ENCODE results near the gene ADAMTSL2.

Gene ADAMTSL2

DNA sequence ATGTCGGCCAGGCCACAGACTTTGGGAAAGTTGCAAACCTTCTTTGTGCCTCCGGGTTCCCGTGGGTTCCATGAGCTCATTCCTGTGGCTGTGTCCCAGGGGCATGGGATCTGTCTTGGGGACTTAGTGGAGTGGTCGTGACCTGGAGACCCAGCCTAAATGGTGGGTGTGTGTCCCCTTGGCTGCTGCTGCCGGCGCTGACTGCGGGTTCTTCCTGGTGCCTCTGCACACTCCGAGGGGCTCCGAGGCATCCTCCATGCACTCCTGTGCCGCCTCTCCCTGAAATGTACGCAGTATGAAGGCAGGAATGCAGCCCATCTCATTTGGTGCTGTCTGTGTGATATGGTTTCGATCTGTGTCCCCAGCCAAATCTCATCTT, 34.6 kb upstream of the ADAMTSL2 start:
- DNase-seq (ENCODE audit: low spot score): no peak

DNA sequence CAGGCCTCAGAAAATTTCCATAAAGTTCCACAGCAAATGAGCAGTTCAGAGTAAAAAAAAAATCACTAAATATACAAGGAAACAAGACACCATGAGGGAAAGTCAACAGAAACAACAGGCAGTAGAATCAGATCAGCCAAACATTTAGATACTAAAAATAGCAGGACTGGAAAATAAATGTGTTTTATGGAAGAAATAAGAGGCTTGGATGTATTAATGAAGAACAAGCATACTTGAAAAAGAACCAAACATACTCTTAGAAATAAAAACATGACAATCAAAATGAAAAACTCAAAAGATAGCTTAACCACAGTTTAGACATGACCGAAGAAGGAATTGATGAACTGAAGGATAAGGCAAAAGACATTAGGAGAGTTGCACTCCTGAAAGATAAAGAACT, 32.4 kb upstream of the ADAMTSL2 start:
- no peak for DNase-seq (ENCODE audit: low spot score)

DNA sequence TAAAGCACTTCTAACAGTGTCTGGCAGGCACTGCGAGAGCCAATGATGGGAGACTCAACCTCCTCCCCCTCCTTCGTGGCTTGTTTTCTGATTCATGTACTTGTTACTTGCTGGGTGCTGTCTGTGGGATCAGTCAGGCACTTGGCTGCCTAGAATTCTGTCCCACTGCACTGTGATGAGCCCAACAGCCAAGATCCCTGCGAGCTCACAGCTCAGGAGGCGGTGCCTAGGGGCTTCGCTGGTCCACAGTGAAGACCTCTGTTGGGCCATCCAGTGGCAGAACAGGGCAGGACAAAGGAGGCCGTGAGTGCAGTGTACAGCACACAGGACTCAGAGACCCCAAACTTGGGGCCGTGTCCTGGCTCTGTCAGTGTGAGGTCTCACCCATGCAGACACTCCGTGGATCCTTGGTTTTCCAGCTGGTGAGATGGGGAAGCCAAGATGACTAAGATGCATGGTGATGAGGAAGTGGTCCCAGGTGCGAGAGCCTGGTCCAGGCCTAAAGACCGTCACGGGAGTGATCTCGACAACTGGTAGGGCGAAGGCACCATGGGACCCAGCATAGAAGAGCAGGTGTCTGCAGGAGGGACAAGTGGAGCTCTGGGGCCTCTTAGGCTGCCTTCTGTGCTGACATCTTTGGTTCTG, 29.2 kb upstream of the ADAMTSL2 start:
- DNase-seq (ENCODE audit: low spot score): no peak

DNA sequence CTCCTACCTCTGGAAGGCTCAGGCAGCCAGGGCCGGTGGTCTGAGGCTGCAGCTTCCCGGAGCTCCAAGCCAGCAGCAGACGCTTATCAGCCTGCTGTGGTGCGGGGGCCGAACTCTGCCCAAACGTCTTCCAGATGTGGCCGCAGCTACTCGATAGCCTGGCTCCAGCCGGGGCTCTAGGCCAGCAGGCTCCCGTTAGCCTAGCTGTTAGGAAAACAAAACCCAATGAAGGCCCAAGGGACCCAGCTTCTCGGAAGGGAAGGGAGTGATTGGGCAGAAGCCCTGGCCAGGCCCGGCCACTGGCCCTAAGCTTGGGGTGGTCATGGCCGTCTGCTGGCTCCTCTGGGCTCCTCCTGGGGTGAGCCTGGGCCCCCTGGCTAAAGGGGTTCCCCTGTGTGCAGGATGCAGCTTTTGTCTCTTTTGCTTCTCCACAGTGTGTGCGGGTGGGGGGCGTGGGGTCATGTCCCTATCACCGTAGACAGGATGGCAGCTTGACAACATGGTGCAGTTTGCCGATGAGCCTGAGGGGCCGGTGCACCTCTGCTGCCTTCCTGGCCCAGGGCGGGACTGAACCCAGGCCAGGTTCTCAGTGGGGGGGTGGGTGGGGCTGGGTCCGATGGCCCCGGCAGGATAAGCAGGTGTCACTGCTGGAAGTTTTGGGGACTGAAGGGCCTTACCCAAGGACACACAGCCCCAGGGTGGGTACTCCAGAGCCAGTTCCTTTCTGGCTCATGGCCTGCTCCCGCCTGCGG, 28.4 kb upstream of the ADAMTSL2 start:
- no peak for DNase-seq (ENCODE audit: low spot score)

DNA sequence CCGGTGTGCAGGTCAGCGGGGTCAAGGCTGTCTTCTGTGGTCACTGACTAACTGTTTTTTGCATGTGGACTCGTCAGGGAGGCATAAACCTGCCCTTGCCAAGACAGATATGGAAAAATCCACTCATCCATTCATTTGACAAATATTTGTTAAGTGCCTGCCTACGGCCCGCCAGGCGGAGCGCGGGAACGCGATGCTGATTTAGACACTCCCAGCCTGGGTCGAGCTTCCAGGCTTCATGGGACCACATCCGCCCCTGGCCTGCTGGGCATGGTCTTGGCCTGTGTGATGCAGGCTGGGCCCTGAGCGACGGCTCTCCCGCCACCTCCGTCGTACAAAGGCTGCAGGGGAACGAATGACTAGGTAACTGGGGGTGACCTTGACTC, 27.9 kb upstream of the ADAMTSL2 start:
- DNase-seq (ENCODE audit: low spot score): no peak

DNA sequence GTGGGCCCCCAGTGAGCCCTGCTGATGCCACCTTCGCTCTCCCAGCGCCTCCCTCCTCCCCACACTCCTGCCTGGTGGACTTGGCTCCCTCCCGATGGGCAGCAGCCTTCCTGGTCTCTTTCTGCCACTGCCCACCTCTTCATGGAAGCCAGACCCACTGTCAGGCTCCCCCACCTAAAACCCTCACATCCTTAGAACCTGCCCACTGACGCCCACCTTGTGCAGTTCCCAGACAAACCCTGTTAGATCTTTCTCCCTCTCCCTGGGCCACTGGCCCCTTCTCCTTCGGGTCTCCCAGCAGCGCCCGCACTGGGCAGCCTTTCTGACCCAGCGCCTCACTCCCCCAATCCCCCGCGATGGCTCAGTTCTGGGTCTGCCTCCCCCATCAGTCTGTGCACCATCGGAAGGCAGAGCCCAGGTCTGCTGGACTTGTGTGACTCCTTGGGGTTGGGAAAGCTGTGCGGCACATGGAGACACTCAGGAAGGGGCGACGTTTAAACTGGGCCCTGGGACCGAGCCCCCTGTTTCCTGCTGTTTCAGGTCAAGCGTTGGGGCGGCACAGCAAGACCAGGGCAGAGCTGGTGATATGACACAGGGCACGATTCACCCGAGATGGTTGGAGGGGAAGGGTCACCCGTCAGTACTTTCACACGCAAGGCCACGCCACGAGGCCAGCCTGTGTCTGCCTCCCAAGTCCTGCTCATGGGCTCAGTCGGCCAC, 27.1 kb upstream of the ADAMTSL2 start:
- no peak for DNase-seq (ENCODE audit: low spot score)

DNA sequence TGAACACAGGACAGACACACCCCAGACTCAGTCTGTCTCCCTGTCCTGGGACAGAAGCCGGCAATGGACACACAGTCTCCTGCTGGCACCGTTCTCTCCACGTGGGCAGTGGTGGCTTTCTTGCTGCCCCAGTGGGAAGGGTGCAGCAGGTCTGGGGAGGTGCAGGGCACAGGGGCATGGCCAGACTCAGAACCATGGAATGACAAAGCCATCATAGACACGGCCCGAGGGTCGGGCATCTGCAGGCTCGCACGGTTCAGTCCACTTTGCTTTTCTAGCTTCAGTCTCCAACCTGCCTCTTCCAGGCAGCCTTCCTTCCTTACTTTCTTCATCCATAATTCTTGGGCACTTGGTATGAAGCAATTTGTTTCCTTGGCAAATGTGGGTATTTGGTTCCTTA, 26.5 kb upstream of the ADAMTSL2 start:
- DNase-seq (ENCODE audit: low spot score): no peak

DNA sequence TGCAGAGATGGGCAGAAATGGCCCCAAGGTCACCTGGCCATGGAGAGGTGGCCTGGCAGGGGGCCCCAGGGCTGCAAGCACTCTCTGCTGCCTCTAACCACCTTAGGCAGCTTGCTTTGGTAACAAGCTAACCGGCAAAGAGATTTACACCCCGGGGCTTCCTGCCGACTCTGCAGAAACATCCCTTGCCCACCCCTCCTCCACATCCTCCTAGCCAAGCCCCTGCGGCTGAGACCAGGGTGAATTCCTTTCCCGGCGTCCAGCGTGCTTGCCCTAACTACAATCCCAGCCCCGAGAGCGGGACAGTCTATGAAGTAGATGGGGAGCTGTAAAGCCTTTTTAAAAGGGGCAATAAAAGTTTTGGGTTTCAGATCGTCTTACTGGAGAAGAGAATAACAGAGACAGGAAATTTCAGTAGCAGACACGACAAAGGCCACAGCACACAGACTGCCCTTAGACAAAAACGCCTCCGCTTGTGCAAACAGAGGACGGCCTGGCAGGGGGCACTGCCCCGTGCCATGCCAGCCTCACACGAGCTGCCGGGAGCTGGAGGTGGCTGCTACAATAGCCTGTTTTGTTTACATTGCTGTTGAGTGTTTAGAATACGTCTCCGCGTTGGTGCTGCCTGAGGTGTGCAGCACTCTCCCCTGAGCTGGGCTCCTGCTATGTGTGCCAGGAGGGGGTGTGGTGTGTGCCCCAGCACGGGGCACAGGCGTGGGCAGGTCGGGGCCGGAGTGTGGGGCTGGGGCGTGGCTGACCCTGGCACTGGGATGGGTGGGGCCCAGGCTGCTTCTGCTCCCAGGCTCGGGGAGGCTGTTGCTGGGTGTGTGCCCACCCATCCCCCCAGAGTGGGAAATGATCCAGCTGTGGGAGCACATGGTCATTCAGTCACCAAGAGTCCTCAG, 25.1 kb upstream of the ADAMTSL2 start:
- no peak for DNase-seq (ENCODE audit: low spot score)

DNA sequence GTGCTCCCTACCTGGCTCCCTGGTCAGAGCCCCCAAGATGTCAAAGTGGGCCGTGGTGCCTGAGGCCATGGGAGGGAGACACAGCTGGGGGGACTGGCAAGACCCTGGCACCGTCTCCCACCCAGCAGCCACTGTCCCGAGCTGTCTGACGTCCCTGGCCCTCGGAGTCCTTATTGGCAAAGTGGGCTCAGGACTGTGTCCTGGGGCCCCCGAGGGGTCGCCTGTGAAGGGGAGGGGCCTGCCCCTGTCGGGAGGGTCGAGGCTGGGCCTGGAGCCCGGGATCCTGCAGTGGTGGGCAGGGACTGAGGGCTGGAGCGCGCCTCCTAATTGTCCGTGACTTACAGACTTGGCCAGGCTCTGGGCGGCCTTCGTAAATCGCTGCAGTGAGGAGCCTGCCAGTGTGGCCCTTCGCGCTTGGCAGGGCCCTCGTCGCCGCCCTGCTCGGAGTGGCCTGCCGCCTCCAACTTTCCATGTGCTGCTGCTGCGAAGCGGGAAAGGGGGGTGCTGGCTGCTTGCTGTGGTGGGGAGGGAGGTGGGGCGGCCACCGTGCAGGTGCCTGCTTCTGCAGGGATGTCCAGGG, 23.5 kb upstream of the ADAMTSL2 start:
- DNase-seq (ENCODE audit: low spot score): no peak

DNA sequence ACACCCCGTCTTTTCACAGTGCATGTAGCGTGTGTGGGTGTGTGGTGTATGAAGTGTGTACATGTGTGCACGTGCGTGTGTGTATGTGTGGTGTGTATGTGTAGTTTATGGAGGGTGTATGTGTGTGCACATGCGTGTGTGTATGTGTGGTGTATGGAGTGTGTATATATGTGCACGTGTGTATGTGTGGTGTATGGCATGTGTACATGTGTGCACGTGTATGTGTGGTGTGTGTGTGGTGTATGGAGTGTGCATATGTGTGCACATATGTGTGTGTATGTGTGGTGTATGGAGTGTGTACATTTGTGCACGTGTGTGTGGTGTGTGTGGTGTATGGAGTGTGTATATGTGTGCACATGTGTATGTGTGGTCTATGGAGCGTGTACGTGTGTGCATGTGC, 22.9 kb upstream of the ADAMTSL2 start:
- no peak for DNase-seq (ENCODE audit: low spot score)

DNA sequence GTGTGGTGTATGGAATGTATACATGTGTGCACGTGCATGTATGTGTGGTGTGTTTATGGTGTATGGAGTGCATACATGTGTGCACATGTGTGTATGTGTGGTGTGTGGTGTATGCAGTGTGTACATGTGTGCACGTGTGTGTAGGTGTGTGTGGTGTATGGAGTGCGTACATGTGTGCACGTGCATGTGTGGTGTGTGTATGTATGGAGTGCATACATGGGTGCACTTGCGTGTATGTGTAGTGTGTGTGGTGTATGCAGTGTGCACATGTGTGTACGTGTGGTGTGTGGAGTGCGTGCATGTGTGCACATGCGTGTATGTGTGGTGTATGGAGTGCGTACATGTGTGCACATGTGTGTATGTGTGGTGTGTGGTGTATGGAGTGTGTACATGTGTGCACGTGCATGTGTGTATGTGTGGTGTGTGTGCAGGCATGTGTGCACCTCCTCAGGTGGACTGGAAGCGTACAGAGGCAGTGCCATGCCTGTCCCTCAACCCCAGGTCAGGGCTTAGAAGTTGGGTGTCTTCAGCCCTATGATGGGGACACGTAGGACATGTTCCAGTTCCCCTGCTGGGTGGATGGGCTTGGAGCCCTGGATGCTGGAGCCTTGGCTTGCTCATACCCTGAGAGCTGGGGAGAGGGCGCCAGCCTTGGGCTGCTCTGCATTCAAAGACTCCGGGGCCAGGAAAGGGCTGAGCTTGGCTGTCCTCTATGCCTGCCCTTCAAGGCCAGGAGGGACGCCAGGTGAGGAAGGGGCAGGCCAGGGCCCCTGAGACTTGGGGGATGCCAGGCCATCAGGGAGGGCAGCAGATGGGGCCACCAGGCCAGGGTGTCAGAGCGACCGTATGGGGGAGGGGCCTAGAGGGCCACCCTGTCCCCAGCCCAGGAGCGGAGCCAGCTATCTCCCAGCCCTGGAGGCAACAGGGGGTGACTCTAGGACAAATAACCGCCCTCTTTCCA, 22.0 kb upstream of the ADAMTSL2 start:
- no peak for DNase-seq (ENCODE audit: low spot score)

DNA sequence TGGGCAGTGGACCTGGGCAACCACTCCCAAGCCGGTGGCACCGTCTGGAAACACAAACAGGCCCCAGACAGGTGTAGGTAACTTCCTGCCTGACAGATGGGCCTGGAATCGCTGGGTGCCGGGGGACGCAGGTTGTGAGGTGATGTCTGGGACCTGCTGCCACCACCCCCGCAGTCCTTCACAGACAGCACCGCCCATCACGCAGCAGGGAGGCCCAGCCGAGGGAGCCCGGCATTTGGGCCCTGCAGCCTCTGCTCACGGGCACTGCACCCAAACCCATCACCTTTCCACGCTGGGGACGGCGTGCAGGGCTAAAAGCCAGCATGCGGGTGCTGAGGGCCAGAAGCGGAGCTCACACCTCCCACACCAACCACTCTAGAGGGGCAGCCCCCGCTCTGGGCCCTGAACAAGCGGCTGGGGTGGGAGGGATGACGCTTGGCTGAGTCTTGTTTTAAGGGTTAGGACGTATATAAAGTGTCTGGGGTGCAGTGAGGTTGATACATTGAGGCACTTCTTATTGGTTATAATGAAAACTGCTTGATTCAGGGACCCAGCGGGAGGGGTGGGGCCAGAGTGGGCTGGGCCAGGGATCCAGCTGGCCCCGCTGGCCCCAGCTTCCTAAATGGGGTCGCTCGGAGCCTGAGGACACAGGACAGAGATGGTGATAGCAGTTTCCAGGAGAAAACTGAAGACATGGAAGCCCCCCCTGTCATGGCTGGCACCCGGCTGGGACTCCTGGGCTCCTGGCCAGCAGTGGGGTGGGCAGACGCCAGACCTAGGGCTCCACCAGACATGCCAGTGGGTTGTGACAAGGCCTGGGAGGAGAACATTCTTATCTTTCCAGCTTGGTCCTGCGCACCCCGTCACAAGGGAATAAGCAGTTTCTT, 21.0 kb upstream of the ADAMTSL2 start:
- DNase-seq (ENCODE audit: low spot score): no peak

DNA sequence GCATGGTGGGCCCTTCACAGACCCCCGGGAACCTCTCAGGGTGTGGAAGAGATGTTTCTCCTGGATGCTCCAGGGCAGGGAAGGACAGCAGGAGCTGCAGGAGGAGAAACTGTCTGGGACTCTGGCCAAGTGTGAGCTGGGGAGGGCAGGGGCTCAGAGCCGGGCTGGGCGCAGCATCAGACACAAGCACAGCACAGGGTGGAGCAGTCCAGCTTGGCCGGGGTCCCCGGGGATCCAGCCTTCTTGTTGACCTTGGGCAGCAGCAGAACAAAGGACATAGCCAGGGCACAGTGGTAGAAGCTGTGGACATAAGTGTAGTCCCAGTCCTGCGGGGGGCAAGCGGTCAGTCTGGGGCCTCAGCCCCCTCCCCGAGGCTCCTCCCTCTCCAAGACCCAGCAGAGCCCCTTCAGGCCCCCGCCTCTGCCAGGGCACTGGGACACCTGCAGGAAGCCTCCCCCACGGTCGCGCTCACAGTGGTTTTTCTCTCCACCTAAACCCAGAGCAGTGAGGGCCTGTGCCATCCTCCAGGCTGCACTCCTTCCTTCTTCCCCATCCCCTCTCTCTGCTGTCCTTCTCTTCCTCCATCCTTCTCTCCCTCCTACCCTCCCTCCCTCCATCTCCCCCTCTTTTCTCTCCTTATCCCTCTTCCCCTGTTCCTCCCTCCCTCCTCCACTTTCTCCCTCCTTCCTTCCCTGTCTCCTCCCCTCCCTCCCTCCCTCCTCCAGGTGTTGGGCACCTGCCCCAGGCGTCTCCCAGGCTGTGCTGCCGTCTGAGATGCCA, 19.9 kb upstream of the ADAMTSL2 start:
- no peak for DNase-seq (ENCODE audit: low spot score)

DNA sequence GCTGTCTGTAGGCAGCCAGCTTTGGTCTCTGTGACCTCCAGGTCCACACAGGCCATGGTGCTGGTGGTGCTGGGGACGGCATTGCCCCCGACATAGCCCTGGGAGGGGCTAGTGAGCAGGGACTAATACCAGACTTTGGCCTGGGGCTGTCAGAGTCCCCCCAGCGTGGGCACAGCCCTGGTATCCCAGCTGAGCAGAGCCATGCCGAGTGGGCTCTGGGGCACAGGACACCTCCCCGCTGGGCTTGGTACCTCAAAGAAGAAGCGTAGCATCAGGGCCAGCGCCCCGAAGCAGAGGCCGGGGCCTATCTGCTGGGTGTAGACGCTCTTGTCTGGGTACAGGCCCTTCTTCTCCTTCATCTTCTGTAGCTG, 19.3 kb upstream of the ADAMTSL2 start:
- no peak for DNase-seq (ENCODE audit: low spot score)

DNA sequence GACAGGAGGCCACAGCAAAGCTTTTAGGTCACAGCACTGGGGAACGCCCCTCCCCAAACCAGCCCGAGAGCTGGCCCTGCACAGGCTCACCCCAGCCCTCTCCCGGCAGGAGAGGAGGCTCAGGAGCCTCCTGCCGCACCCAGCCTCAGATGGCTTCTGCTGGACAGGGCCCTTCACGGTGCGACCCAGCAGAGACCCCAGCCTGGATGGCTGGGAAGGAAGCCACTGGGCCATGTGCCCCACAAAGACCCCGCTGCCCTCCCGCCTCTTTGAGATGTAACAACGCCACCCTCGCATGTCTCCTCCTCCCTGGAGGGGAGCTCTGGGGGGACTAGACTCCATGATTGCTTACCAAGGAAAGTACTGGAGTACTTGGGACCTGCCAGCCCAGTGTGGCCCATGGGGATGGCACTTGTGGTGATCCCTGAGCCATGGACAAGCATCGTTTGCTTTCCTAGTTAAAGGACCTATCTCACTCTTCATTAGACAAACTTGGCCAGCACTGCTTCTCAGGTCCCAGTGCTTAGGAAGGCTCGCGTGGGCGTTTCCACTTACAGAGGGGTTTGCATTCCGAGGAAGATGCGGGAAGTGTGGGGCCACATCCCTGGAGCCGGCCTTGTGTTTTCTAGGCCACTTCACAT, 18.8 kb upstream of the ADAMTSL2 start:
- DNase-seq (ENCODE audit: low spot score): no peak

DNA sequence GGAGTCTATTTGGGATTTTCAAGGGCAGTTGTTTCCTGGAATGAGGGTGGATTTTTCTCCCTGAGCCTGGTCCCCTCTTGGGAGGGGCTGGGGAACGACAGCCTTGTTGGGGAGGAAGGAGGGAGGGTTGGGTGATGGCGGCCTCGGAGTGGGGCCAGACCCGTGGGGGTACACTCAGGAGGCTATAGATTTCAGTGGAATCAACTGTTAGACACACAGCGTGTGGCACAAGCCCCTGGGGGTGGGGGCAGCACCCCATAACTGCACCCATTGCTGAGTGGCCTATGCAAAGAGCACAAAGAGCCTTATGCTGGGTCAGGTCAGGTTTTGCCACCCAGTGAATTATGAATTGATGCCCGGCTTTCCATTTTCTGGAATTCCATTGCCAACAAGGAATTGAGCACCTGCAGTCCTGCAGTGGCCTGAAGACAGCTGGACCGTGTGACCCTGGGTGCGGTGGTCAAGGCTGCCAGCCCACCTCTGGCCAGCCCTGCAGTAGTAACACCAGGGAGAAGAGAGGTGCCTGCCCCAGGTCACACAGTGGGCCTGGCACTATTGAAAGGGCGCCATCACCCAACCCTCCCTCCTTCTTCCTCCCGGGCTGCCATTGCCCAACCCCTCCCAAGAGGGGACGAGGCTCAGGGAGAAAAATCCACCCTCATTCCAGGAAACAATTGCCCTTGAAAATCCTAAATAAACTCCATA, 18.1 kb upstream of the ADAMTSL2 start:
- no peak for DNase-seq (ENCODE audit: low spot score)

DNA sequence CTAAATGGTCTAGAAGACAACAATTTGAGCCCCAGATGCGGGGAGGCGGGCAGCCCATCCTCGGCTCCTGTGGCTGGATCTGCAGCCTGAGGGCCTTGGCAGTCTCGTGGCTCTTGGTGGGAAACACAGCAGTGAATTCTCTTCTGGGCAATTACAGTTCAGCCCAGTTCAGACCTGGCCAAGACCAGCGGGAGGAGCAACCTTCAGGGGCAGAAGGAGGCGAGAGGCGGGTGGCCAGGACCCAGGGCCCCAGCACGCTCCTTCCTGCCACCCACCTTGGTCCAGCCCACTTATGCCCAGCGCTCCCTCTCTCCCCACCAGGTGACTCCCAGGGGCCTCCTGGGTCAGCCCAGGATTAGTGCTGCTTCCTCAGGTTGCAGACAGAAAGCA, 17.5 kb upstream of the ADAMTSL2 start:
- no peak for DNase-seq (ENCODE audit: low spot score)

DNA sequence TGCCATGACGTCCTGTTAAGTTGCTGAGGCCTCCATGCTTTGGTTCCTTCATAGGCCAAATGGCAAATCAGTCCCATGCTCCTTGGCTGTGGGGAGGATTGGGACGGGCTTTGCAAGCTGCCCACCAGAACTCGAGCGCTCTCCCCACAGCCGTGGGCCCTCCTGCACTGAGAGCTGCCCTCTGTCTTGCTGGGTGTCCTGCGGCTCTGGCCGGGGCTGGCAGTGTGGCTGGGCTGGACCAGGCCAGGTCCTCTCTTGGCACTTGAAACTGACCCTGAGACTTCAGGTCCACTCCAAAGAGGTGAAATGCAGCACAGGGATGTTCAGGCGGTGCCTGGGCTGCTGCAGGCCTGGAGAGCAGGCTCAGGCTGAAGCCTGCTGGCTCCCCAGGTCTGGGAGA, 16.8 kb upstream of the ADAMTSL2 start:
- no peak for DNase-seq (ENCODE audit: low spot score)
